ENCODE data around the gene NELFE.

Gene NELFE

GRCh38 chr6:31971993-31972708, 13.4 kb upstream of the NELFE start, which contains the start of gene DXO:
TSS of gene DXO (minus strand) at chr6:31972138. CDS start at chr6:31971675, 463 bp downstream.
- peak; percentile 98 for DNase-seq

DNA sequence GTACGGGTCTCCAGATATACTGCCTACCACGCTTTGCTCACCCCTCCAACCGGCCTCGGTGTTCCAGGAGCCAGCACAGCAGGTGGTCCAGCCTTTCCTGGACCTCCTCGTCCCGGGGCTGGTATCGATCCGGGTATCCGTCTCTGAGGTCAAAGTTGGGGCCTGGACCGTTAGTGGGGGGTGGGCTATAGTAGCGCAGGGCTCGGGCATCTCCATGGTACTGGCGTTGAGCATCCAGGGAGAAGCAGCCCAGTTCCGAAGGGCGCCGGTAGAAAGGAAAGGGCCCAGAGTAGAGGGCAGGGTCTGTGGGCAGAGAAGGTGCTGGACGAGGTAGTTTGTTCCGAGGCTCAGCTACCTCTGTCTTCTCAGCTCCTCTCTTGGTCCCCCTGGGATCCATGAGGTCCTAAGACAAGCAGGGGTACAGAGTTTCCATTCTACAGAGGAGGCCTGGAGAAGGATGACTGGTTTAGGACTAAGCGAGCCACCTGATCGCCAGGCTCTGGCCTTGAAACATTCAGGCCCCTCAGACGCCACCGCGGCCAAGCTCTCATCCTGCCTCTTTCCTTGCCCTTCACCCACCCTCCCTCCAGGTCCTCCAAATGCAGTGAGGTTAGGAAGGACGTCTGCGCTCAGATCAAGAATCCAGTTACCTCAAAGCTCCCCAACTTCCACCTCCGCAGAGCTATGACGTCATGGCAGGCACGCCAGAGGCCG, 12.7 kb upstream of the NELFE start:
- DNase-seq = no peak

- no peak for DNase-seq
Measured at GRCh38 chr6:31970604-31971271, 12.0 kb upstream of the NELFE start.

- DNase-seq = no peak
Measured at GRCh38 chr6:31969712-31970603, 11.2 kb upstream of the NELFE start.

DNA sequence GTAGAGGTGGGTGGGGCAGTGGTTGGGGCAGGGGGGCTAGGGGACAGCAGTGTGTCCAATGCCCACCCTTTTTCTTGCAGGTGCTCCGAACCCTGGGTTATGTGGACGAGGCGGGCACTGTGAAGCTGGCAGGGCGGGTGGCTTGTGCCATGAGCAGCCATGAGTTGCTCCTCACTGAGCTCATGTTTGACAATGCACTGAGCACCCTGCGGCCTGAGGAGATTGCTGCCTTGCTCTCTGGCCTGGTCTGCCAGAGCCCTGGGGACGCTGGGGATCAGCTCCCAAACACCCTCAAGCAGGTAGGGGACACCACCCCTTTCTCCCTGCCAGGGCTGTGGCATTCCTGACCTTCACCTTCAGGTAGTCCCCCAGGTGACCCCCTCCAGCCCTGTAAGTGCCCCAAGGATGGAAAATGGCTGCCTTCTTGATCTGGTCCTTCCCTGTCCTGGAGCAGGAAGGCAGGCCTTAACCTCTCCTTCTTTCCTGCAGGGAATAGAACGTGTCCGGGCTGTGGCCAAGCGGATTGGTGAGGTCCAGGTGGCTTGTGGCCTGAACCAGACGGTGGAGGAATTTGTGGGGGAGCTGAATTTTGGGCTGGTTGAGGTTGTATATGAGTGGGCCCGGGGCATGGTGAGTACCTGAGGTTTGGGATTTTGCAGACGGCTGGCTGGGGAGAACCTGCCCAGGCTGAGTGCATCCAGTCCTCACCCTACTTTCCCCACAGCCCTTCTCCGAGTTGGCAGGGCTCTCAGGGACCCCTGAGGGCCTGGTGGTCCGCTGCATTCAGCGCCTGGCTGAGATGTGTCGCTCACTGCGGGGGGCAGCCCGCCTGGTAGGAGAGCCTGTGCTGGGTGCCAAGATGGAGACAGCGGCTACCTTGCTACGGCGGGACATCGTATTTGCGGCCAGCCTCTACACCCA, 10.3 kb upstream of the NELFE start:
- no peak for DNase-seq

GRCh38 chr6:31968326-31968725, 9.6 kb upstream of the NELFE start:
- no peak for DNase-seq

GRCh38 chr6:31967926-31968320, 9.2 kb upstream of the NELFE start:
- DNase-seq = no peak

GRCh38 chr6:31966997-31967925, 8.5 kb upstream of the NELFE start:
- no peak for DNase-seq

DNA sequence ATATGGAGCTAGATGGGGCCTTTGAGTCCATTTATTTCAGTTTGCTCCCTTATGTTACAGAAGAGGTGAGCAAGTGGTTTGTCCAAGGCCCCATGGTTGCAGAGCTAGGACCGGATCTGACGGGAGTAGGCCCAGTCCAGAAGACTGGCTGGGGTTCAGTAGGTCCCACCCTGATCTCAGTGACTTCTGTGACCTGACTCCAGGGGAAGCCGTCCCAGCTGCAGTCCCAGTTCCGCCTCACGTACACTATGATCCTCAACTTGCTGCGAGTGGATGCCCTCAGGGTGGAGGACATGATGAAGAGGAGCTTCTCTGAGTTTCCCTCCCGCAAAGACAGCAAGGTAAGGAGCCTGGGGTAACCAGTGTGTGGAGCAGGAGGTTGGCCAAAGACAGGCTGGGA, 7.7 kb upstream of the NELFE start:
- no peak for DNase-seq

GRCh38 chr6:31965700-31966099, 6.9 kb upstream of the NELFE start:
- no peak for DNase-seq

DNA sequence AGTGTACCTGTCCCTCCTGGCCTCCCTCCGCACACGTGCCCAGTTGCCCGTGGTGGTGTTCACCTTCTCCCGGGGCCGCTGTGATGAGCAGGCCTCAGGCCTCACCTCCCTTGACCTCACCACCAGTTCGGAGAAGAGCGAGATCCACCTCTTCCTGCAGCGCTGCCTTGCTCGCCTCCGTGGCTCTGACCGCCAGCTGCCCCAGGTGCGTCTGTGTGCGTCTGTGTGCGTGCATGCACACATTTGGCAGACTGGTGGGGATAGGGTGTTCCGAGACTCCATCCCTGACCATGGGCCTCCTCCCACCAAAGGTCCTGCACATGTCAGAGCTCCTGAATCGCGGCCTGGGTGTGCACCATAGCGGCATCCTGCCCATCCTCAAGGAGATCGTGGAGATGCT, 5.2 kb upstream of the NELFE start:
- DNase-seq = no peak

DNA sequence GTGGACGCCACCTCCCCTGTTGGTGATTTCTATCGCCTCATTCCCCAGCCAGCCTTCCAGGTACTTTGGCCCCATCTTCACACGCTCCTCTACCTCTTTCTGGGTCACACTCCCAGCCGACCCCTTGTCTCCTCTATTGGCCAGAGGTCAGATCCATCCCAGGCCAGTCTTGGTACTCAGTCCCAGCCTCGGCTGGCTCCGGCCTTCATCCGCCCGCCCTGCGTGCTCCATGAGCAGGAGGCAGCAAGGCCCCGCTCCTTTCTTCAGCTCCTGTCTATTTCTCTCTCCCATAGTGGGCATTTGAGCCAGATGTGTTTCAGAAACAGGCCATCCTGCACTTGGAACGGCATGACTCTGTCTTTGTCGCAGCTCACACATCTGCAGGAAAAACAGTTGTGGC, 2.8 kb upstream of the NELFE start:
- no peak for DNase-seq

GRCh38 chr6:31958412-31958740, 395 bp downstream of the NELFE start:
- no peak for DNase-seq

DNA sequence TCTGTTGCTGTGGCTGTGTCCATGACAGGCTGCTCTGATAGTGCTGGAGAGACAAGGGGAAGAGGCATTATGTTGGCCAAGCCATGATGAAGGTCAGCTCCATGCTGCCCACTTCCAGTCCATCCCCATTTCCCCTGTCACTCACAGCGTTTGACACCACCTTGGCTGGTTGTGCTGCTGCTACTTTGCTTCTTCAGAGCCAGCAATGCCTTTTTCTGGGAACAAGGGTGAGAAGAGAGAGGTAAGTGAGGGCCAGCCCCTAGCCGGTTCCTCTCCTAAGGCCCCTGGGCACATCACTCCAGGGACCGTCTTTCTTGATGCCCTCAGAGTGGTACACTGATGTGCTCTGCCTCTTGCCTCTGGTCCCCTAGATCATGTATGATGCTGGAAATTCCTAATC, 2.0 kb downstream of the NELFE start:
- no peak for DNase-seq

GRCh38 chr6:31954511-31954910, 4.3 kb downstream of the NELFE start:
- DNase-seq = no peak

- no peak for DNase-seq
Measured at GRCh38 chr6:31952890-31953289, 5.9 kb downstream of the NELFE start.

DNA sequence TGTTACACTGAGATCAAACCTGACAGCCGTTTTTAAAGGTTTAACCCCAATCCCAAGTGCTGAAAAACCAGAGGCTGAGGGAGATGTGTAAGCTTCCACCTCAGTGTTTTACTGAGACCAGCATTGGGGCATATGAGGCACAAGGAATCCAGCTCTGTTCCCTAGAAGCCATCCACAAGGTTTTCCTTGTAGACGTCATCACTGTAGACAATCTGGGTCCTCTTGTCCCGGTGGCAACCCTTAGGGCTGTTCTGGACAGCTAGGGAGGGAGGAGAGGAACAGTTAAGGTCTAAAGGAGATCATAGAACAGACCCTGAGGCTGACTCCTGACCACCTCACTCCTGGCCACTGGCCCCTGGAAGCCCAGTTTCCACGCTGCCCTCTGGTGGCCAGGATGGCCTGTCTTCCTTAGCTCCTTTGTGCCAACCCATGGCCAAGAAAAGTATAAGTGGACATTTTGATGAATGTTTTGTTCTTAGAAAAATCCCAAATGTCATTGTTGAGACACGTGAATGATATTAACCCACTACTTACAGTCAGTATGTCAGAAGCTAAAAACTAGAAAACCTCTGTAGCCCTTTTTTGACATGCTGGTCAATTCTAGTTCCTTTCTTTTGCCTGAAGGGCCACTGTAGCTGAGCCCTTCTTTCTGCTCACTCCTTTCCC, 6.5 kb downstream of the NELFE start:
- no peak for DNase-seq

- no peak for DNase-seq
Measured at GRCh38 chr6:31949926-31950548, 8.7 kb downstream of the NELFE start.

GRCh38 chr6:31948753-31949413, 9.9 kb downstream of the NELFE start:
- DNase-seq = no peak
